GM18502 (cell line): ENCODE data around the gene FBRS.
A peak's percentile ranks its signal among the peaks of the same experiment; 100 is the strongest.
"Not testable (repeated sequence)": the region's sequence is repeated elsewhere in the genome, so short reads cannot be mapped to it uniquely, and the experiment has no call there.

Experiments
- ATAC-seq: cut with Tn5 transposase; IDR thresholded peaks from one replicate; pipeline ENCODE4 v1.9.1; 2021; ENCODE audit warnings: mild to moderate bottlenecking; ENCODE audit not compliant: unreplicated experiment, poor library complexity

Gene FBRS

GRCh38 chr16:30657866-30658730, at the start of gene FBRS:
Gene FBRS, plus strand, starts transcription at chr16:30658431. Its CDS starts 1,088 bp downstream, at chr16:30659519.
- ATAC-seq: peak; percentile 69

- peak; percentile 23 for ATAC-seq
These were observed 49.0 kb upstream of the FBRS start for GRCh38 chr16:30609002-30609925.

GRCh38 chr16:30609926-30610839, 48.0 kb upstream of the FBRS start, which contains the start of gene ZNF689:
Gene ZNF689, minus strand, starts transcription at chr16:30610389. Its CDS starts 348 bp downstream, at chr16:30610041.
- ATAC-seq: peak; percentile 86

- ATAC-seq: no peak
These were observed 42.7 kb upstream of the FBRS start for GRCh38 chr16:30615358-30616091.

- no peak for ATAC-seq
These were observed 39.0 kb upstream of the FBRS start for GRCh38 chr16:30619202-30619601.

- ATAC-seq: no peak
These were observed 38.6 kb upstream of the FBRS start for GRCh38 chr16:30619638-30620037.

- no peak for ATAC-seq
These were observed 38.1 kb upstream of the FBRS start for GRCh38 chr16:30620169-30620568.

- ATAC-seq: no peak
These were observed 36.5 kb upstream of the FBRS start for GRCh38 chr16:30621765-30622164.

GRCh38 chr16:30622455-30623032, 35.7 kb upstream of the FBRS start:
- no peak for ATAC-seq

- no peak for ATAC-seq
These were observed 34.5 kb upstream of the FBRS start for GRCh38 chr16:30623536-30624283.

GRCh38 chr16:30626236-30626635, 32.0 kb upstream of the FBRS start:
- ATAC-seq: no peak

GRCh38 chr16:30628628-30629540, 29.3 kb upstream of the FBRS start:
- ATAC-seq: no peak

GRCh38 chr16:30632454-30632853, 25.8 kb upstream of the FBRS start:
- not testable (repeated sequence) for ATAC-seq

- no peak for ATAC-seq
These were observed 24.7 kb upstream of the FBRS start for GRCh38 chr16:30633526-30633925.

- ATAC-seq: no peak
These were observed 21.6 kb upstream of the FBRS start for GRCh38 chr16:30636599-30636998.

- ATAC-seq: not testable (repeated sequence)
These were observed 21.1 kb upstream of the FBRS start for GRCh38 chr16:30637139-30637538.

- no peak for ATAC-seq
These were observed 20.3 kb upstream of the FBRS start for GRCh38 chr16:30637944-30638343.
